ENCODE data around the gene DNAJC18.

DNA sequence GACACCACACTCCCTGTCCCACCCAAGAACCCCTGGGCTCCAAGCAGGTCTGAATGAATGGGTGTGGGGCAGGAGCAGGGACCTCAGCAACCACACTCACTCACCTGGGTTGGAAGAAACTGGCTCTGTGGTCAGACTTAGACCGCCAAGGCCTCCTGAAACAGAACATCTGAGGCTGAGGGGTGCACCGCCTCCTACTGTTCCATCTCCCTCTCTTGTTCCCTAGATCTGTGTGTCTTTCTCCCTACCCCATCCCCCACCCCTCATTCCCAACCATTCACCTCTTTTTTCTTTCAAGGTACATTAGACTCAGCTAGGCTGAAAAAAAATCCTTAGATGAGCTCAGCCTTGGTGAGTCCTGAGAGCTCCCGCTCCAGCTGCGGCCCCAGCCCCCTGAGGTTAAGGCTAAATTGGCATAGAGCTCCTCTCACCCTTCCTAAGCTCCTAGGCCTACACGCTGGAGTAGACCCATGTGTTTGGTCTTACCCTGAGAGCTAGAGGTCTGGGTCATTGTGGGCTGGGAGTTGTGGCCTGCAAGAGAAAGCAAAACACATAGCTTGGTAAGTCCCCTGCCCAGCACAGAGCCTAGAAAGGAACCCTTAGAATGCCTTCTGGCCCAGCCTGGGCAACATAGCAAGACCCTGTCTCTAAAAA is 18.5 kb upstream of the DNAJC18 start:
- TF ChIP-seq CTCF (IDR thresholded peaks at IDR 0.05): no peak
- no peak for TF ChIP-seq POLR2AphosphoS5 (IDR thresholded peaks at IDR 0.05)
